Activated naive CD4-positive, alpha-beta T cell treated with anti-CD3 and anti-CD28 coated beads, Interleukin-2, amount 50 U/mL, for 16 hours (primary cell): ENCODE measurements around the gene RIN1.
"Not testable (repeated sequence)": the region's sequence is repeated elsewhere in the genome, so short reads cannot be mapped to it uniquely, and the experiment has no call there.

Experiments
- DNase-seq: peaks from one replicate; pipeline ENCODE4 v3.0.0-alpha.2; 2020

RIN1 gene

GRCh38 chr11:66334605-66335442, 1.4 kb downstream of the RIN1 start:
- no peak for DNase-seq

GRCh38 chr11:66333896-66334604, 2.2 kb downstream of the RIN1 start:
- DNase-seq: no peak

GRCh38 chr11:66333220-66333877, 2.9 kb downstream of the RIN1 start:
- no peak for DNase-seq

- DNase-seq: no peak
Observed at GRCh38 chr11:66332371-66333219, 3.6 kb downstream of the RIN1 start.

- no peak for DNase-seq
Observed at GRCh38 chr11:66331542-66332370, 4.5 kb downstream of the RIN1 start.

GRCh38 chr11:66330931-66331330, 5.3 kb downstream of the RIN1 start:
- DNase-seq: no peak

- no peak for DNase-seq
Observed at GRCh38 chr11:66329165-66329673, 7.0 kb downstream of the RIN1 start.

- DNase-seq: peak; percentile 81
Observed at GRCh38 chr11:66328302-66329144, 7.7 kb downstream of the RIN1 start.

GRCh38 chr11:66328031-66328301, 8.3 kb downstream of the RIN1 start:
- no peak for DNase-seq

- DNase-seq: no peak
Observed at GRCh38 chr11:66327171-66328030, 8.8 kb downstream of the RIN1 start.

- DNase-seq: peak; percentile 45
Observed at GRCh38 chr11:66326261-66327111, 9.7 kb downstream of the RIN1 start.

GRCh38 chr11:66325263-66325671, 11.0 kb downstream of the RIN1 start:
- no peak for DNase-seq

GRCh38 chr11:66324664-66325063, 11.6 kb downstream of the RIN1 start:
- no peak for DNase-seq

GRCh38 chr11:66323684-66324083, 12.6 kb downstream of the RIN1 start:
- no peak for DNase-seq

GRCh38 chr11:66322732-66323427, 13.4 kb downstream of the RIN1 start:
- no peak for DNase-seq

GRCh38 chr11:66321606-66322005, 14.6 kb downstream of the RIN1 start:
- DNase-seq: no peak

- DNase-seq: not testable (repeated sequence)
Observed at GRCh38 chr11:66320748-66321147, 15.5 kb downstream of the RIN1 start.

- not testable (repeated sequence) for DNase-seq
Observed at GRCh38 chr11:66320289-66320688, 15.9 kb downstream of the RIN1 start.
